ENCODE measurements around the gene CCDC51. TPM values are rescaled to one million over a fixed set of nuclear protein-coding genes. Genes with fewer than 3 reads are reported as not detected.
A peak's percentile ranks its signal among the peaks of the same experiment; 100 is the strongest.

CCDC51 gene
- total RNA-seq, 1 experiment from 2014 or later = 42.7 TPM

GRCh38 chr3:48433472-48434118 is 6.3 kb downstream of the CCDC51 start:
- DNase-seq (ENCODE audit: low spot score) = peak; percentile 77

GRCh38 chr3:48432411-48433371 is 7.2 kb downstream of the CCDC51 start:
- DNase-seq (ENCODE audit: low spot score) = no peak

GRCh38 chr3:48431224-48432029 is 8.5 kb downstream of the CCDC51 start:
- no peak for DNase-seq (ENCODE audit: low spot score)

GRCh38 chr3:48430708-48431101 is 9.2 kb downstream of the CCDC51 start:
- DNase-seq (ENCODE audit: low spot score) = no peak

- no peak for DNase-seq (ENCODE audit: low spot score)
Measured at GRCh38 chr3:48429960-48430707, 9.8 kb downstream of the CCDC51 start, which contains the start of gene PLXNB1. PLXNB1 (minus strand) TSS chr3:48430086; CDS start chr3:48424611, 5,475 bp downstream.

- no peak for DNase-seq (ENCODE audit: low spot score)
Measured at GRCh38 chr3:48429317-48429959, 10.5 kb downstream of the CCDC51 start.

GRCh38 chr3:48428572-48429316 is 11.2 kb downstream of the CCDC51 start:
- no peak for DNase-seq (ENCODE audit: low spot score)

GRCh38 chr3:48428088-48428571 is 11.8 kb downstream of the CCDC51 start:
- no peak for DNase-seq (ENCODE audit: low spot score)

GRCh38 chr3:48427630-48427962 is 12.3 kb downstream of the CCDC51 start:
- no peak for DNase-seq (ENCODE audit: low spot score)

- DNase-seq (ENCODE audit: low spot score) = no peak
Measured at GRCh38 chr3:48426944-48427629, 12.8 kb downstream of the CCDC51 start.

GRCh38 chr3:48426401-48426909 is 13.5 kb downstream of the CCDC51 start:
- no peak for DNase-seq (ENCODE audit: low spot score)

GRCh38 chr3:48425281-48425812 is 14.6 kb downstream of the CCDC51 start:
- no peak for DNase-seq (ENCODE audit: low spot score)

GRCh38 chr3:48423883-48424695 is 15.8 kb downstream of the CCDC51 start:
- no peak for DNase-seq (ENCODE audit: low spot score)

- no peak for DNase-seq (ENCODE audit: low spot score)
Measured at GRCh38 chr3:48423241-48423882, 16.6 kb downstream of the CCDC51 start.

- DNase-seq (ENCODE audit: low spot score) = no peak
Measured at GRCh38 chr3:48422681-48423080, 17.2 kb downstream of the CCDC51 start.

- DNase-seq (ENCODE audit: low spot score) = no peak
Measured at GRCh38 chr3:48422272-48422671, 17.6 kb downstream of the CCDC51 start.

- DNase-seq (ENCODE audit: low spot score) = no peak
Measured at GRCh38 chr3:48420561-48420960, 19.4 kb downstream of the CCDC51 start.

GRCh38 chr3:48419597-48419996 is 20.3 kb downstream of the CCDC51 start:
- DNase-seq (ENCODE audit: low spot score) = no peak
